Esophagus squamous epithelium (tissue), 4 donors: ENCODE results near the gene TRPV3.

Source experiments
- POLR2A ChIP-seq, 4 donors: fragments of 450-650 bp; IDR thresholded peaks; one replicate each; pipeline ENCODE4 v1.6.1; 2017; ENCODE audit warnings: antibody characterized with exemption in 4 of 4, mild to moderate bottlenecking in 4 of 4, moderate library complexity in 3 of 4
- TF ChIP-seq, protein P1 (sequence below), 6 experiments: fragments of 450-650 bp in 4 of 6; fragments of 200-600 bp in 2 of 6; sonication (generic) in 2 of 6; IDR thresholded peaks; one replicate each; pipeline ENCODE4 v1.5.1; 2016 to 2019; ENCODE audit warnings: antibody characterized with exemption in 6 of 6, mild to moderate bottlenecking in 4 of 6, moderate library complexity in 4 of 6

GRCh38 chr17:3583456-3583855 lies 25.8 kb upstream of the TRPV3 start:
- TF ChIP-seq, protein P1, sequence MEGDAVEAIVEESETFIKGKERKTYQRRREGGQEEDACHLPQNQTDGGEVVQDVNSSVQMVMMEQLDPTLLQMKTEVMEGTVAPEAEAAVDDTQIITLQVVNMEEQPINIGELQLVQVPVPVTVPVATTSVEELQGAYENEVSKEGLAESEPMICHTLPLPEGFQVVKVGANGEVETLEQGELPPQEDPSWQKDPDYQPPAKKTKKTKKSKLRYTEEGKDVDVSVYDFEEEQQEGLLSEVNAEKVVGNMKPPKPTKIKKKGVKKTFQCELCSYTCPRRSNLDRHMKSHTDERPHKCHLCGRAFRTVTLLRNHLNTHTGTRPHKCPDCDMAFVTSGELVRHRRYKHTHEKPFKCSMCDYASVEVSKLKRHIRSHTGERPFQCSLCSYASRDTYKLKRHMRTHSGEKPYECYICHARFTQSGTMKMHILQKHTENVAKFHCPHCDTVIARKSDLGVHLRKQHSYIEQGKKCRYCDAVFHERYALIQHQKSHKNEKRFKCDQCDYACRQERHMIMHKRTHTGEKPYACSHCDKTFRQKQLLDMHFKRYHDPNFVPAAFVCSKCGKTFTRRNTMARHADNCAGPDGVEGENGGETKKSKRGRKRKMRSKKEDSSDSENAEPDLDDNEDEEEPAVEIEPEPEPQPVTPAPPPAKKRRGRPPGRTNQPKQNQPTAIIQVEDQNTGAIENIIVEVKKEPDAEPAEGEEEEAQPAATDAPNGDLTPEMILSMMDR (IDR thresholded peaks at IDR 0.05): no peak
- no peak for TF ChIP-seq POLR2A (IDR thresholded peaks at IDR 0.05)
